GM19438 (cell line): ENCODE measurements around the gene MEIG1.
"Not testable (repeated sequence)": the region's sequence is repeated elsewhere in the genome, so short reads cannot be mapped to it uniquely, and the experiment has no call there.

ENCODE experiments used
- ATAC-seq: cut with Tn5 transposase; IDR thresholded peaks from one replicate; pipeline ENCODE4 v1.9.1; 2021; ENCODE audit warnings: low read depth; ENCODE audit not compliant: unreplicated experiment

The MEIG1 gene

DNA sequence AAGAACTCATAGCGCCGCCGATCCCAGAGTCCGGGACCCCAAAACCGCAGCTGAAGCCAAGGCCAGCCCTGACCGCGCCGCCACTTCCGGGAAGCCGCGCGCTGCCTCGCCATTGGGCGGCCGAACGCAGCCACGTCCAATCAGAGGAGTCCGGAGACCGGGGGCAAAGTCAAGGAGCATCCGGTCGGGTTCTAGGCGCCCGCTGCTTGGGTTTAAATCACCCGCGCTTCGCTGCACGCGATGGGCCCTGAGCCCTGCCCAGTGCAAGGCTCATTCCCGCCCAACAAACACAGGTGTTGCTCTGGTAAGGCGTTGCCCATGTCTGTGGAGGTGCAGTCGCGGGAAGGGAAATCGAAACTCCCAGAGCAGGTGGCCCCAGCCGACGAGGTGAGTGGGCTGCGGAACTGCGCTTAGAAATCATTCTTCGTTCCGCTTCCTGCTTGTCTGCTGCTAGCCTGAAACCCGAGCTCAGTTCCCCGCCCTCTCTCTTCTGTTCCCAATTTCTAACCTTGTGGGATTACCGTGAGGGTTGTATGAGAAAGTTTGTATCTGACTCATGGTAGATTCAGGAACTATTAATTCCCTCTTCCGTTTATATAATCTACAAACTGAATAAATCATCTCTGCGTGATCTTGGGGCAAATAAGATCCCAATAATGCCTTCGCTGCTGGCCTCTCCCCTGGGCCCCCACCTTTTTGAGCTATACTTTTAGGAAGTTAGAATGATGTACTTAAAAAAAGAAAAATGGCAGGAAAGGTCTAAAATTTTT is 5.0 kb upstream of the MEIG1 start, which contains the start of gene DCLRE1C:
DCLRE1C (minus strand) TSS at position 96 of the 770 bp plus-strand sequence; CDS start at position 10, 86 bp downstream.
- peak; percentile 73 for ATAC-seq

GRCh38 chr10:14954934-14955333 is 4.3 kb upstream of the MEIG1 start:
- no peak for ATAC-seq

DNA sequence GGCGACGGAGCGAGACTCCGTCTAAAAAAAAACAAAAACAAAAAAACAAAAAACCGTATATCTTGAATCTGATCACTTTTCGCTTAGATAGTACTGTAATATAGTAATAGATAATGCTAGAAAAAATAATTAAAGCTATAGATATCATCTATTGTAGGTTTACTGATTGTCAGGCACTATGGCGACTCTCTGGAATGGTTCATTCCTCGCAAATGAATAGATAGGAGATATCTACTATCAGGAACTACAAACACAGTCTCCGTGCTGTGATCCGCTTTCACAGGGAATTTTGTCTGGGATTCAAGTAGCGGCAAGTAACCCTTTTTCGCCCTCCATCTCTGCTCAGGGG is 342 bp upstream of the MEIG1 start:
- ATAC-seq, result no peak

GRCh38 chr10:14967897-14968296 is 8.7 kb downstream of the MEIG1 start:
- no peak for ATAC-seq

DNA sequence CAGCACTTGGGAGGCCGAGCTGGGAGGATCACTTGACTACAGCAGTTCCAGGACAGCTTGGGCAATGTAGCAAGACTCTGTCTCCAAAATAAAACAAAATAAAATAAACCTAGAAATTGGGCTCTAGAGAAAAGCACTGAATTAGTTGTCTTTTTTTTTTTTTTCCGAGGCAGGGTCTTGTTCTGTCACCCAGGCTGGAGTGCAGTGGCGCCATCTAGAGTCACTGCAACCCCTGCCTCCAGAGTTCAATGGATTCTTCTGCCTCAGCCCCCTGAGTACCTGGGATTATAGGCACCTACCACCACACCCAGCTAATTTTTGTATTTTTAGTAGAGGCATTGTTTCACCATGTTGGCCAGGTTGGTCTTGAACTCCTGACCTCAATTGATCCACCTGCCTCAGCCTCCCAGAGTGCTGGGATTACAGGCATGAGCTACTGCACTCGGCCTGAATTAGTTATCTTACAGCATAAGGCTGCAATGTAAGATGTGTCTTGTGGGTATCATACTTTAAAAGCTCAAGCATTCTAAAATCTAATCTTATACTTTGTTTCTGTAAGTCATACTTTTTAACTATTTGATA is 12.8 kb downstream of the MEIG1 start:
- no peak for ATAC-seq

DNA sequence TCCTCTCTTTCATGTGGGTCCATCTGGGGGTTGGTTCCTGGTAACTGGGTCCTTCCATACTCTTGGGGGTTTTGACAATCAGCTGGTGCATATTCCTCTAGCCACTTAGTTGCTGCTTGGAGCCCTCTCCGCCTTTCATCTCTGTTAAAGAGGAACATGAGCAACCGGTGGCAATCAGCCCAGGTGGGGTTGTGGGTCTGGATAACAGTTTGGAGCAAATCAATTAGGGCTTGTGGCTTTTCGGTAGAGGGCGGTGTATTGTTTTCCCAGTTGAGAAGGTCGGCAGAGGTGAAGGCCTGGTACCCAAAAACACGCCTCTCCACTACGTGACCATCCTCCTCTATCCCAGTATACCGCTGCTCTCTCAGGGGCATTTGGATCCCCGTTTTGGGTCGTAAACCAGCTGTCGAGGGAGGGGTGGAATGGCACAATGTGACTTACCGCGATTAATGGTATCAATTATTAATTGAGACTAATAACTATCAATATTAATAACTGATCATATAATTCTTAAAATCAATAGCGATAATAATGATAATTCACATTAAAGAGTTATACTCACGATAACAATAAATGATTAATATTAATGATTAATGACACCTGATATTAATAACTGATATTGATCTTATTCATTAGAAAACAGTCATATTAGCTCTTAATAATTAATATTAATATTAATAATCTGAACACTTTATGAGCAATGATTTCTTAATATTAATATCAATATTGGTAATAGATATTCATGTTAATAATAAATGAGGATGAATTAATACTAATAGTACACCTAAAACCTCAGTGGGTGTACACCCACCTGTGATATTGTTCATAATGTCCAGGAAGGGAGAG is 15.2 kb downstream of the MEIG1 start:
- ATAC-seq, result not testable (repeated sequence)

DNA sequence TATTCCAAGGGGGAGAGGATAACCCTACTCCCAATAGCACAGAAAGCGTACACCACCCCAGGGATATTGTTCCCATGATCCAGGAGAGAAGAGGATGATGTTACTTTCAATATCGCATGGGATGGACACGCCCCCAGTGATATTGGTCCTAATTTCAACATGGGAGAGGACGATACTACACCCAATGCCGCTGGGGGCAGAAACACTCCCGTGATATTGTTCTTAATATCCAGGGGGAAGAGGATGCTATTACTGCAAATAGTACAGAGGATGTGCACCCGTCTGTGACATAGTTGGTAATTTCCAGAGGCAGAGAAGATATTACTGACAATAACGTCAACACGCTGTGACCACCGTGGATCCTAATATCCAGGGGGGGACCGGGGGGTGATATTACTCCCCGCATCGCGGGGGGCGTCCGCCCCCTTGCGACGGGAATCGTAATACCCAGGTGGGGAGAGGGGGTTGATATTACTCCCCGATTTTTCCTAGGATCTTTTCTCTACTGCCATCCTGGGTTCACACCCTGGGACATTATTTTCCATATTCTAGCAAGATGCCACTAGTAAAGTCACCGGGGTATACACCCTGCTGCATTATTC is 16.6 kb downstream of the MEIG1 start:
- ATAC-seq, result no peak

DNA sequence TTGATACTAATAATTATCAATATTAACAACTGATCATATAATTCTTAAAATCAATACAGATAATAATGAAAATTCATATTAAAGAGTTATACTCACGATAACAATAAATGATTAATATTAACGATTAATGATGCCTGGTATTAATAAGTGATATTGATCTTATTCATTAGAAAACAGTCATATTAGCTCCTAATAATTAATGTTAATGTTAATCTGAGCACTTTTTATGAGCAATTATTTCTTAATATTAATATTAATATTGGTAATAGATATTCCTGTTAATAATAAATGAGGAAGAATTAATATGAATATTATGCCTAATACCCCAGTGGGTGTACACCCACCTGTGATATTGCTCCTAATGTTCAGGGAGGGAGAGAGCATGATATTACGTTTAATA is 23.6 kb downstream of the MEIG1 start:
- no peak for ATAC-seq

- ATAC-seq, result not testable (repeated sequence)
Observed at GRCh38 chr10:14989552-14989951, 30.4 kb downstream of the MEIG1 start.

- ATAC-seq, result not testable (repeated sequence)
Observed at GRCh38 chr10:14991035-14991749, 32.0 kb downstream of the MEIG1 start.

- not testable (repeated sequence) for ATAC-seq
Observed at GRCh38 chr10:14992336-14992735, 33.1 kb downstream of the MEIG1 start.

- ATAC-seq, result not testable (repeated sequence)
Observed at GRCh38 chr10:14993500-14994455, 34.6 kb downstream of the MEIG1 start.

DNA sequence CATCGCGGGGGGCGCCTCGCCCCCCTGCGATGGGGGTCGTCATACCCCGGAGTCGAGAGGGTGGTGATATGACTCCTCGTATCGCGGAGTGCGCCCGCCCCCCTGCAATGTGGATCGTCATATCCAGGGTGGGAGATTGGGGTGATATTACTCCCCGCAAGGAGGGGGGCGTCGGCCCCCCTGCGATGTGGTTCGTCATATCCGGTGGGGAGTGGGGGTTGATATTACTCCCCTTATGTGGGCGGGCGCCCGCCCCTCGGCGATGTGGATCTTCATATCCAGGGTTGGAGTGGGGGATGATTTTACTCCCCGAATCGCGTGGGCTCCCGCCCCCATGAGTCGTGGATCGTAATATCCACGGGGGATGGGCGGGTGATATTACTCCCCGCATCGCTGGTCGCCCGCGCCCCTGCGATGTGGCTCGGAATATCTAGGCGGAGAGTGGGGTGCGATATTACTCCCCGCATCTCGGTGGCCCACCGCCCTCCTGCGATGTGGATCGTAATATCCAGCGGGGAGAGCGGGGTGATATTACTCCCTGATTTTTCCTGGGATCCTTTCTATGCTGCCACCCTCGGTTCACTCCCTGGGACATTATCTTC is 36.9 kb downstream of the MEIG1 start:
- no peak for ATAC-seq

DNA sequence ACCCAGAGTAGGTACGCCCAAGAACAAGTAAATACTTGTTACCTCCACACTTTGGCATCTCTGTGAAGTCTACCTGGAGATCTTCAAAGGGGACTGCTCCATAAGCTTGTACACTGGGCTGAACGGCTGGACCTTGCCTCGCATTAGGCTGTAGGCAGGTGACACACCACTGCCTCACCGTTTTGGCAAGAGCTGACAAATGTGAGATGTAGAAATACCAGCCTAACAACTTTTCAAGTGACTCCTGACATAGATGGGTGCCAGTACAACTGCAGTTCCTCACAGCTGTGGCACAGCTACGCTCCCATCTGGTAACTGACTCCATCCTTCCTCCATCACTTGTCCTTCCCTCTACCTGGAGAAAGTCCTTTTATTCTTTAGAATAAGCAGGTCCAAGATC is 54.3 kb downstream of the MEIG1 start:
- not testable (repeated sequence) for ATAC-seq

DNA sequence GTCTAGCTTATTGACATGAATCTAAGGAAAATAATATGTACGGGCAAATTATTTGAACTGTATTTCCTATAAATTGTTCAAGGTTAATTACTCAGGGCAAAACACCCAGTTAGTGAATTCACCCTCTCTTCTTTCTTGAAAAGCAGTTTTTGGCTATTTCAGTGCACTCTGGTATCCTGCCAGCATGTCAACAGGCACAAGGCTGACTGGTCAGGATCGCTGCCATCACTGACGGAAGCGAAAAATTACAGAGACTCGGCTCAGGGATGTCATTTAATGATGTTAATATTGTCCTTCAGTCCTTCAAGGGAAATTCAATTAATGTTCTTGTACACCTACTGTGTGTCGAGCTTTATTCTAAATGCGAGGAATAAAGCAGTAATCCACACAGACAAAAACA is 56.3 kb downstream of the MEIG1 start:
- no peak for ATAC-seq

DNA sequence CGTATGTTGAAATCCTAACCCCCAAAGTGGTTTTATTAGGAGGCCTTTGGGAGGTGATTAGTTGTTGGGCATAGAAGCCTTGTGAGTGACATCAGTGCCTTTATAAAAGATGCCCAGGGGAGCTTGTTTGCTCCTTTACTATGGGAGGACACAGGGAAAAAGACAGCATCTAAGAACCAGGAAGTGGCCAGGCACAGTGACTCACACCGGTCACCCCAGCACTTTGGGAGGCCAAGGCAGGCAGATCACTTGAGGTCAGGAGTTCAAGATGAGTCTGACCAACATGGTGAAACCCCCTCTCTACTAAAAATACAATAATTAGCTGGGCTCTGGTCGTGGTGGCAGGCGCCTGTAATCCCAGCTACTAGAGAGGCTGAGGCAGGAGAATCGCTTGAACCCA is 61.8 kb downstream of the MEIG1 start:
- not testable (repeated sequence) for ATAC-seq
